SJCRH30 (cell line): ENCODE results near the gene NMRK2. TPM values are rescaled to one million over a fixed set of nuclear protein-coding genes. Genes with fewer than 3 reads are reported as not detected.
"Not testable (repeated sequence)": the region's sequence is repeated elsewhere in the genome, so short reads cannot be mapped to it uniquely, and the experiment has no call there.

Experiments used
- DNase-seq, 2 experiments: peaks; one replicate each; pipeline ENCODE4 v3.0.0-alpha.2; 2015 to 2020
- H3K27ac ChIP-seq: fragments of 250-450 bp; sonication (Bioruptor Pico); 2 replicates; pipeline ENCODE4 v1.5.1; 2020; ENCODE audit warnings: mild to moderate bottlenecking, moderate library complexity
- H3K27me3 ChIP-seq: fragments of 250-450 bp; sonication (Bioruptor Pico); 2 replicates; pipeline ENCODE4 v1.5.1; 2020; ENCODE audit warnings: mild to moderate bottlenecking, moderate library complexity
- H3K36me3 ChIP-seq: fragments of 250-450 bp; sonication (Bioruptor Pico); 2 replicates; pipeline ENCODE4 v1.5.1; 2020; ENCODE audit warnings: mild to moderate bottlenecking, moderate library complexity
- H3K4me1 ChIP-seq: fragments of 250-450 bp; sonication (Bioruptor Pico); 2 replicates; pipeline ENCODE4 v1.5.1; 2020; ENCODE audit warnings: mild to moderate bottlenecking, moderate library complexity
- H3K4me3 ChIP-seq: fragments of 250-450 bp; sonication (Bioruptor Pico); 2 replicates; pipeline ENCODE4 v1.5.1; 2020; ENCODE audit warnings: mild to moderate bottlenecking, moderate library complexity
- H3K9me3 ChIP-seq: fragments of 250-450 bp; sonication (Bioruptor Pico); replicated peaks from 2 replicates; pipeline ENCODE4 v1.5.1; 2020; ENCODE audit warnings: mild to moderate bottlenecking, moderate library complexity
- total RNA-seq: library from RNA; depleted of rRNA; stranded (reverse); fragments of >200 nt; shearing (Covaris generic); gene quantifications from 2 replicates; pipeline ENCODE4 v1.2.3, GENCODE V29; 2014

NMRK2 gene
- total RNA-seq, 1 experiment from 2014 or later, result 0.79 TPM

GRCh38 chr19:3914199-3914598, 18.7 kb upstream of the NMRK2 start:
- Histone ChIP-seq H3K4me3 (no peak overlapping the region), H3K4me1 (no peaks in the 10 kb centered on the region), H3K27me3 (no peaks in the 10 kb centered on the region), H3K36me3 (no peaks in the 10 kb centered on the region), H3K27ac (no peak overlapping the region), H3K9me3 (no peaks in the 10 kb centered on the region)
- DNase-seq, result no peak

DNA sequence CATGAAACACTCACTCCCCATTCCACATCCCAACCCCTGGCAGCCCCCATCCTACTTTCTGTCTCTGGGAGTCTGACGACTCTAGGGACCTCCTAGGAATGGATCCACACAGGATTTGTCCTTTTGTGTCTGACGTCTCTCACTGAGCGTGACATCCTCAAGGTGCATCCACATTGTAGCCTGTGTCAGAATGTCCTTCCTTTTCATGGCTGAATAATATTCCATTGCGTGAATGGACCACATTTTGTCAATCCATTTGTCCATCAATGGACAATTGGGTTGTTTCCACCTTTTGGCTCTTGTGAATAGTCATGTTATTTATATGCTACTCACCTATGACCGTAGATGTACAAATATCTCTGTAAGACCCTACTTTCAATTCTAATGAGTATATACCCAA, 16.8 kb upstream of the NMRK2 start:
- no peak for DNase-seq
- no peaks in the 10 kb centered on the region for H3K4me1 ChIP-seq
- no peaks in the 10 kb centered on the region for H3K27me3 ChIP-seq
- H3K4me3 ChIP-seq, result no peak overlapping the region
- no peaks in the 10 kb centered on the region; the same call in 1 of the 2 replicates for H3K9me3 ChIP-seq
- no peaks in the 10 kb centered on the region for H3K36me3 ChIP-seq
- no peak overlapping the region for H3K27ac ChIP-seq

GRCh38 chr19:3919793-3920192, 13.1 kb upstream of the NMRK2 start:
- Histone ChIP-seq H3K9me3 (no peaks in the 10 kb centered on the region; the same call in 1 of the 2 replicates), H3K36me3 (no peaks in the 10 kb centered on the region), H3K4me1 (no peaks in the 10 kb centered on the region), H3K27ac (no peak overlapping the region), H3K27me3 (no peaks in the 10 kb centered on the region), H3K4me3 (no peak overlapping the region)
- no peak for DNase-seq

GRCh38 chr19:3923096-3923758, 9.6 kb upstream of the NMRK2 start:
- Histone ChIP-seq H3K4me3 (no peak overlapping the region), H3K27me3 (no peaks in the 10 kb centered on the region), H3K4me1 (no peaks in the 10 kb centered on the region), H3K27ac (no peak overlapping the region), H3K9me3 (no peaks in the 10 kb centered on the region; the same call in 1 of the 2 replicates), H3K36me3 (no peaks in the 10 kb centered on the region)
- no peak for DNase-seq

DNA sequence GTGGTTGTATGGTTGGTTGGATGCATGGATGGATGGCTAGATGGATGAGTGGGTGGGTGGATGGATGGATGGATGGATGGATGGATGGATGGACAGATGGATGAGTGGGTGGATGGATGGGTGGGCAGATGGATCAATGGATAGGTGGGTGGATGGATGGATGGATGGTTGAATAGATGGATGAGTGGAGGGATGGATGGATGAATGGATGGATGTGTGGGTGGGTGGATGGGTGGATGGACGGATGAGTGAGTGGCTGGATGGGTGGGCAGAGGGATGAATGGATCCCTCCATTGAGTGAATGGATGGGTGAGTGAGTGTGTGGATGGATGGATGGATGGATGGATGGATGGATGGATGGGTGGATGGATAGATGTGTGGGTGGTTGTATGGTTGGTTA, 9.0 kb upstream of the NMRK2 start:
- no peak overlapping the region for H3K4me3 ChIP-seq
- no peaks in the 10 kb centered on the region; the same call in 1 of the 2 replicates for H3K9me3 ChIP-seq
- H3K36me3 ChIP-seq, result no peaks in the 10 kb centered on the region
- no peaks in the 10 kb centered on the region for H3K4me1 ChIP-seq
- no peak overlapping the region for H3K27ac ChIP-seq
- no peak for DNase-seq
- no peaks in the 10 kb centered on the region for H3K27me3 ChIP-seq

- Histone ChIP-seq H3K27ac (no peak overlapping the region), H3K36me3 (no peaks in the 10 kb centered on the region), H3K9me3 (no peaks in the 10 kb centered on the region), H3K27me3 (no peaks in the 10 kb centered on the region), H3K4me1 (peaks cover 5% of the 10 kb centered on the region), H3K4me3 (no peak overlapping the region)
- DNase-seq, result no peak
These were observed 1.8 kb upstream of the NMRK2 start for GRCh38 chr19:3931041-3931440.

GRCh38 chr19:3936506-3937442, 3.9 kb downstream of the NMRK2 start:
- no peaks in the 10 kb centered on the region for H3K9me3 ChIP-seq
- no peak for DNase-seq

DNA sequence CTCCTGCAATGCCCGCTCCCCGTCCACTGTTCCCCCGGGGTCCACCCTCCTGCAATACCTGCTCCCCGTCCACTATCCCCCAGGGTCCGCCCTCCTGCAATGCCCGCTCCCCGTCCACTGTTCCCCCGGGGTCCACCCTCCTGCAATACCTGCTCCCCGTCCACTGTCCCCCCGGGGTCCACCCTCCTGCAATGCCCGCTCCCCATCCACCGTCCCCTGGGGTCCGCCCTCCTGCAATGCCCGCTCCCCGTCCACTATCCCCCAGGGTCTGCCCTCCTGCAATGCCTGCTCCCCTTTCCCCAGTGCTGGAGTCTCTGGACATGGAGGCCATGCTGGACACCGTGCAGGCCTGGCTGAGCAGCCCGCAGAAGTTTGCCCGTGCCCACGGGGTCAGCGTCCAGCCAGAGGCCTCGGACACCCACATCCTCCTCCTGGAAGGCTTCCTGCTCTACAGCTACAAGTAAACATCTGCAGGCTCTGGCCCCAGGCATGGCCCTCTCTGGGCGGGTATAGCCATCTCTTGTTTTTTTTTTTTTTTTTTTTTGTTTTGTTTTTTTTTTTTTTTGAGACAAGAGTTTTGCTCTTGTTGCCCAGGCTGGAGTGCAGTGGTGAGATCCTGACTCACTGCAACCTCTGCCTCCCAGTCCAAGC, 5.6 kb downstream of the NMRK2 start:
- not testable (repeated sequence) for H3K4me1 ChIP-seq, H3K27me3 ChIP-seq

More at GRCh38 chr19:3936506-3937442, 3.9 kb downstream of the NMRK2 start:
- no peak overlapping the region for H3K4me3 ChIP-seq
- H3K4me1 ChIP-seq, result peaks cover 5% of the 10 kb centered on the region
- H3K27ac ChIP-seq, result no peak overlapping the region
- H3K27me3 ChIP-seq, result no peaks in the 10 kb centered on the region
- no peaks in the 10 kb centered on the region for H3K36me3 ChIP-seq

GRCh38 chr19:3942790-3943409, 10.0 kb downstream of the NMRK2 start:
- Histone ChIP-seq H3K36me3 (no peaks in the 10 kb centered on the region), H3K27ac (no peak overlapping the region), H3K9me3 (no peaks in the 10 kb centered on the region), H3K4me1 (no peaks in the 10 kb centered on the region), H3K27me3 (no peaks in the 10 kb centered on the region), H3K4me3 (no peak overlapping the region)
- no peak for DNase-seq

More for the DNA sequence above, 5.6 kb downstream of the NMRK2 start:
- H3K4me3 ChIP-seq, H3K36me3 ChIP-seq, H3K9me3 ChIP-seq, H3K27ac ChIP-seq, DNase-seq: not testable (repeated sequence)

DNA sequence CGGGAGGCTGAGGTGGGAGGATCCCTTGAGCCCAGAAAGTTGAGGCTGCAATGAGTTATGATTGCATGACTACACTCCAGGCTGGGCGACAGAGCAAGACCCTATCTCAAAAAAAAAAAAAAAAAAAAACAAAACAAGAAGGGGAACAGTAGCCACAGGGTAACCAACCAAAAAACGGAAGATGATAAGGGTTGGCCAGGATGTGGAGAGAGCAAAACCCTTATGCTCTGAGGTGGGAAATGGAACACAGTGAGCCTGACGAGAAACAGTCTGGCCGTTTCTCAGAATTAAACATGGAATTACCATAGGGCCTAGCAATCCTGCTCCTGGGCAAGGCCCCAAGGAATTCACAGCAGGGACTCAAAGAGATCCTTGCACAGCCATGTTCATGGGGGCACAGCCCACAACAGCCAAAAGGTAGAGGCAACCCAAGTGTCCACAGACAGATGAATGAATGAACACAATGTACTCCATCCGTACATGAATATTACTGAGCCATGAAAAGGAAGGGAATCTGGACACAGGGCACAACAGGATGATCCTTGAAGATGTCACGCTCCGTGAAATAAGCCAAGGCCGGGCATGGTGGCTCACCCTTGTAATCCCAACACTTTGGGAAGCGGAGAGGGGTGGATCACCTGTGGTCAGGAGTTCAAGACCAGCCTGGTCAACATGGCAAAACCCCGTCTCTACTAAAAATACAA, 11.3 kb downstream of the NMRK2 start:
- no peak for DNase-seq
- Histone ChIP-seq H3K36me3 (no peaks in the 10 kb centered on the region), H3K4me1 (no peaks in the 10 kb centered on the region), H3K4me3 (no peak overlapping the region), H3K27ac (no peak overlapping the region), H3K9me3 (no peaks in the 10 kb centered on the region), H3K27me3 (no peaks in the 10 kb centered on the region)

DNA sequence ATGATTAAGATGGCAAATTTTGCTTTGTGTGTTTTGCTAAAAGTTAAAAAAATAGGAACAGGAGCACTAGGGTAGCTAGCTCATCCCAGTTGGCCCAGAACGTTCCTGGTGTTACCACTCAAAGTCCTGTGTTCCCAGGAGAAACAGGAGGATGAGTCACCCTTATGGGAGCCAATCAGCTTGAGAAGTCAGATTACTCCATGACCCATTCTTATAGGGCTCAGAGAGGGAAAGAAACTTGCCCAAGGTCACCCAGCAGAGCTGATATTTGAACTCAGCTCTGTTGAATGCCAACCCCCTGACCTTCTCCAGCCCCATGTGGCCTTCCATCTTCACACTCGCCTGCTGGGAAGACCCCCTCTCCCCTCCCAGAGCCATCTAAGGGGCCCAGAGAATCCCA, 13.0 kb downstream of the NMRK2 start:
- no peak overlapping the region for H3K27ac ChIP-seq
- H3K9me3 ChIP-seq, result no peaks in the 10 kb centered on the region
- H3K27me3 ChIP-seq, result no peaks in the 10 kb centered on the region
- no peak overlapping the region for H3K4me3 ChIP-seq
- peaks cover 5% of the 10 kb centered on the region; the same call in 1 of the 2 replicates for H3K4me1 ChIP-seq
- H3K36me3 ChIP-seq, result no peaks in the 10 kb centered on the region
- no peak for DNase-seq

DNA sequence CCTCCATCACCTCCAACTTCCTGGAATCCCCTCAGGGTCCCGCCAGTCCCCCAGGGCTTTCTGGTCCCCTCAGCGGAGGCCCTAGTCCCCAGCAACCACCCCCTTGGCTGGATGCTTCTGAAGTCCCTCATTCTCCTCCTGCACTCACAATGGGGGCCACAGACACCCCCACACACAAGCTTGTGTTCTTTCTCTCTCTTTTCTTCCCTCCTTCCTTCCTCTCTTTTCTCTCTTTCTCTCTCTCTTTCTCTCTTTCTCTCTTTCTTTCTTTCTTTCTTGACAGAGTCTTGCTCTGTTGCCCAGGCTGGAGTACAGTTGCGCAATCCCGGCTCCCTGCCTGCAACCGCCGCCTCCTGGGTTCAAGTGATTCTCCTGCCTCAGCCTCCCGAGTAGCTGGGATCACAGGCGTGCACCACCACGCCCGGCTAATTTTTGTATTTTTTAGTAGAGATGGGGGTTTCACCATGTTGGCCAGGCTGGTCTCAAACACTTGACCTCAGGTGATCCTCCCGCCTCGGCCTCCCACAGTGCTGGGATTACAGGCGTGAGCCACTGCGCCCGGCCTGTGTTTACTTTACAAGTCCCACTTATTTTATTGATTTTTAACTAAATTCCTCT, 14.6 kb downstream of the NMRK2 start:
- not testable (repeated sequence) for DNase-seq, H3K27me3 ChIP-seq, H3K36me3 ChIP-seq, H3K4me3 ChIP-seq, H3K9me3 ChIP-seq, H3K27ac ChIP-seq, H3K4me1 ChIP-seq

DNA sequence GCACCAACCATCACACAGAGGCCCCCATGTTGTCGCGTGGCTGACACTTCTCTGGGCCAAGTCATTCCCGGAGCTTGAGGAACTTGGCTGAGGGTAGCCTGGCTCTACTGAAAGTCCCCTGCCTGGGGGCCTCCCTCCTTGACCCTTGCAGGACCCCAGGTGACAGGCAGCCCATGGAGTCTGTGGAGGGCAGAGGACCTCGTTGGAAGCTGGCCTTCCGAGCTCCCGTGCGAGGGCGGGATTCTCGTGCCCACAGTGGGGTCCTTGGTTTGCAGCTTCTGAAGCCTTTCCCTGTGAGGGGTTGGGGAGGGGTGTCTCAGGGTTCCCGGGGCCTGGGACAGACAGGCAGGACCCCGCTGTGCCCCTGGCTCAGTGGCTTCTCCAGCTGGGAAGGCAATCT, 16.4 kb downstream of the NMRK2 start:
- no peaks in the 10 kb centered on the region for H3K27me3 ChIP-seq
- peak overlapping the region; percentile 90; the same call in 1 of the 2 replicates for H3K27ac ChIP-seq
- H3K9me3 ChIP-seq, result no peaks in the 10 kb centered on the region
- DNase-seq, result no peak
- H3K36me3 ChIP-seq, result no peaks in the 10 kb centered on the region
- H3K4me1 ChIP-seq, result peaks cover 16% of the 10 kb centered on the region; the same call in 1 of the 2 replicates
- no peak overlapping the region for H3K4me3 ChIP-seq
